DND-41 (cell line): ENCODE data around the gene ZBTB42.

Experiments
- ATAC-seq: fragments of 200-7000 bp; cut with Tn5 transposase; 3 replicates; pipeline ENCODE4 v1.9.1; 2021; ENCODE audit warnings: low read depth; ENCODE audit not compliant: insufficient read depth
- DNase-seq: peaks from one replicate; pipeline ENCODE4 v3.0.0-alpha.2; 2020
- H2AFZ ChIP-seq: 2 replicates; pipeline ENCODE4 v1.6.0; 2012; ENCODE audit warnings: low read depth, low read length
- H3K27ac ChIP-seq: 2 replicates; pipeline ENCODE4 v1.5.1; 2012; ENCODE audit warnings: low read length, inconsistent platforms
- H3K27me3 ChIP-seq: fragments of 200-600 bp; sonication (generic); 2 replicates; pipeline ENCODE4 v1.6.0; 2012; ENCODE audit warnings: low read length, mild to moderate bottlenecking, inconsistent platforms; ENCODE audit not compliant: insufficient read depth, poor library complexity
- H3K36me3 ChIP-seq: 2 replicates; pipeline ENCODE4 v1.5.1; 2012; ENCODE audit warnings: low read length, inconsistent platforms; ENCODE audit not compliant: insufficient read depth
- H3K4me1 ChIP-seq: 2 replicates; pipeline ENCODE4 v1.5.1; 2012; ENCODE audit warnings: mild to moderate bottlenecking, low read length; ENCODE audit not compliant: insufficient read depth
- H3K4me2 ChIP-seq: 2 replicates; pipeline ENCODE4 v1.6.0; 2012; ENCODE audit warnings: mild to moderate bottlenecking, moderate library complexity, low read length, inconsistent platforms; ENCODE audit not compliant: insufficient read depth
- H3K4me3 ChIP-seq, 2 experiments: fragments of 200-600 bp in 1 of 2; shearing (Covaris generic) in 1 of 2; 2 replicates each; pipeline ENCODE4 v1.5.1; 2012 to 2016; ENCODE audit warnings: inconsistent platforms in 2 of 2, low read length in 2 of 2, mild to moderate bottlenecking in 2 of 2, low read depth in 1 of 2, moderate library complexity in 1 of 2
- H3K79me2 ChIP-seq: 2 replicates; pipeline ENCODE4 v1.6.0; 2012; ENCODE audit warnings: low read length, inconsistent platforms; ENCODE audit not compliant: insufficient read depth
- H3K9ac ChIP-seq: 2 replicates; pipeline ENCODE4 v1.6.0; 2012; ENCODE audit warnings: low read depth, mild to moderate bottlenecking, inconsistent platforms, low read length, moderate library complexity
- H3K9me3 ChIP-seq: 2 replicates; pipeline ENCODE4 v1.5.1; 2012; ENCODE audit warnings: low read length, moderate library complexity, mild to moderate bottlenecking, inconsistent platforms; ENCODE audit not compliant: insufficient read depth, severe bottlenecking
- H4K20me1 ChIP-seq: 2 replicates; pipeline ENCODE4 v1.6.0; 2012; ENCODE audit warnings: low read length; ENCODE audit not compliant: insufficient read depth
- CTCF ChIP-seq: IDR thresholded peaks from 2 replicates; pipeline ENCODE4 v1.5.1; 2012; ENCODE audit warnings: borderline replicate concordance, low read length, moderate library complexity, mild to moderate bottlenecking; ENCODE audit not compliant: poor library complexity, severe bottlenecking; ENCODE audit errors: extremely low read depth
- EZH2 ChIP-seq: IDR thresholded peaks from 3 replicates; pipeline ENCODE4 v1.6.1; 2012; ENCODE audit warnings: borderline replicate concordance, low read depth, mild to moderate bottlenecking, moderate library complexity, low read length, inconsistent platforms; ENCODE audit not compliant: severe bottlenecking

Gene ZBTB42

GRCh38 chr14:104752735-104753527 is 48.0 kb upstream of the ZBTB42 start, which contains the start of gene SIVA1:
SIVA1 (plus strand) TSS chr14:104753147; CDS start chr14:104753202, 55 bp downstream.
- DNase-seq (peak; percentile 100), ATAC-seq (peak; percentile 90)
- Histone ChIP-seq H3K4me2 (peak within 1 kb of the TSS; percentile 86), H3K9ac (peak within 1 kb of the TSS; percentile 82), H3K36me3 (peaks cover 39% of the 10 kb centered on the region), H3K9me3 (no peaks in the 10 kb centered on the region), H3K4me3 (peak within 1 kb of the TSS; percentile 69 to 89), H3K27ac (peak within 1 kb of the TSS; percentile 99), H4K20me1 (peaks cover 46% of the 10 kb centered on the region), H3K27me3 (no peaks in the 10 kb centered on the region), H3K79me2 (peaks cover 54% of the 10 kb centered on the region), H3K4me1 (peaks cover 53% of the 10 kb centered on the region), H2AFZ (peak within 1 kb of the TSS; percentile 82)
- TF ChIP-seq EZH2: no peak
- TF ChIP-seq CTCF: no peak

DNA sequence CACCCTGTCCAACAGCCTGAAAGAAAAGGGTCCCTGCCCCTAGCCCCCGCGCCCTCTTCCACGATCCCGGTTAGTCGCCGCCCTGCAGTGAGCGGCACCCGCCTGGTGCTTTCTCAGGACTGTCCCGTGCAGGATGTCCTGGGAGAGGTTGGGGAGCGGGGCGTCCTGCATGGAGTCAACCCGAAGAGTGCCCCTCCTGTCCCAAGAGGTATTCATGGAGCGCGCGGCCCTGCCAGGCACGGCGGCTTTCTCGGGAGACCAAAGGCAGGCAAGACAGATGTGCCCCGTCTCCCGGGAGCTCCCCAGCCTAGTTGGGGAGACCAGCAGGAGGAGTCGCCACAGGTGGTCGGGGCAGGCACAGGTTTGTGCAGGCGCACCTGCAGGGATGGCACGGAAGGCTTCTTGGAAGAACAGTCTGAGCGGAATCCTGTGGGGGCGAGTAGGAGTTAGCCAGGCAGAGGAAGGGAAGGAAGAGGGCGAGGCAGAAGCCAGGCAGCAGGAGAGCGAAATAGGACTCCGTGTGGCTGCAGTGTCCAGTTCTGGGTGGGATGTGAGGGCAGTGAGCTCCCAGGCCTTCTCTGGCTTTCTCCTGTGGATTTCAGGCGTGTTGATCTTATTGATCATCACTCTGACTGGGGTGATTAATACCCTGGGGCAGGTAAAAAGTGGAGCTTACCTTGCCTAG is 47.2 kb upstream of the ZBTB42 start:
- Histone ChIP-seq H2AFZ (no peak overlapping the region), H4K20me1 (peaks cover 51% of the 10 kb centered on the region), H3K27ac (peak overlapping the region; percentile 88), H3K4me3 (peak overlapping the region; percentile 69 to 89), H3K9me3 (no peaks in the 10 kb centered on the region), H3K9ac (peak overlapping the region; percentile 82), H3K36me3 (peaks cover 45% of the 10 kb centered on the region), H3K4me2 (peak overlapping the region; percentile 86), H3K79me2 (peaks cover 61% of the 10 kb centered on the region), H3K27me3 (no peaks in the 10 kb centered on the region), H3K4me1 (peaks cover 55% of the 10 kb centered on the region)
- DNase-seq (peak; percentile 23), ATAC-seq (no peak)
- no peak for TF ChIP-seq CTCF
- no peak for TF ChIP-seq EZH2

- DNase-seq (no peak), ATAC-seq (no peak)
- no peak overlapping the region for H2AFZ ChIP-seq
- H3K4me3 ChIP-seq: peak overlapping the region; percentile 69 to 89; a peak in 3 of 4 replicates
- H3K27ac ChIP-seq: peak overlapping the region; percentile 88
- peaks cover 58% of the 10 kb centered on the region for H4K20me1 ChIP-seq
- H3K36me3 ChIP-seq: peaks cover 52% of the 10 kb centered on the region
- H3K9me3 ChIP-seq: no peaks in the 10 kb centered on the region
- peaks cover 55% of the 10 kb centered on the region for H3K4me1 ChIP-seq
- no peaks in the 10 kb centered on the region for H3K27me3 ChIP-seq
- H3K79me2 ChIP-seq: peaks cover 68% of the 10 kb centered on the region
- H3K4me2 ChIP-seq: peak overlapping the region; percentile 86
- TF ChIP-seq EZH2 (no peak), CTCF (no peak)
- H3K9ac ChIP-seq: peak overlapping the region; percentile 82
Measured at GRCh38 chr14:104754213-104754851, 46.6 kb upstream of the ZBTB42 start.
